ENCODE results near the gene SCN2A.

SCN2A gene

DNA sequence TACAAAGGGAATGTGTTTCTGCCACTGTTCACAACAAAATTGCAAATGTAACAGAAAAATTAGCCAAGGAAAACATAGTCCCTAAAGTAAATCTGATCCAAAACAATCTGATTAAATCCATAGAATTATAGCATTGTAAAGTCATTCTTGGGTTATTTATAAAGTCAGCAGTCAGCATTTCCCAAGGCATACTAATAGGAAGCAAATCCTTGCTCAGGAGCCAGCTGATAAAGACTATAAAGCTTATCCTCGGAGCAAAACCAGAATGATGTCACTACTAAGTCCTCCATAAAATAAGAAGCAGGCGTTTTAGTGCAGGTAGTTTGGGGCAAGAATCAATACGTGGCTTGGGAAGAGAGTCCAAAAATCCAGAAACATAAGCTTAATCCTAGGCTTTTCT, 162.9 kb downstream of the SCN2A start:
- H3K79me2 ChIP-seq (ENCODE audit: insufficient read depth, low read length) = no peaks in the 10 kb centered on the region
- TF ChIP-seq EZH2 (IDR thresholded peaks at IDR 0.05; ENCODE audit: borderline replicate concordance, low read length) (no peak), CTCF (IDR thresholded peaks at IDR 0.05; ENCODE audit: low read length) (no peak)
- no peak overlapping the region for H2AFZ ChIP-seq (ENCODE audit: low read length)
- no peaks in the 10 kb centered on the region for H3K4me1 ChIP-seq (ENCODE audit: insufficient read depth, low read length, severe bottlenecking)
- no peak overlapping the region for H3K4me2 ChIP-seq (ENCODE audit: low read length)
- H3K27me3 ChIP-seq (ENCODE audit: insufficient read depth, low read length) = no peaks in the 10 kb centered on the region
- no peaks in the 10 kb centered on the region for H3K36me3 ChIP-seq (ENCODE audit: insufficient read depth, low read length)
- no peaks in the 10 kb centered on the region for H3K9me2 ChIP-seq (ENCODE audit: low read depth, low read length)
- no peaks in the 10 kb centered on the region for H4K20me1 ChIP-seq (ENCODE audit: insufficient read depth, low read length)
- H3K9ac ChIP-seq (ENCODE audit: low read length) = no peak overlapping the region
- no peaks in the 10 kb centered on the region for H3K9me3 ChIP-seq (ENCODE audit: low read length)
- H3K4me3 ChIP-seq (ENCODE audit: low read depth, low read length, poor library complexity, severe bottlenecking) = no peak overlapping the region
- H3K27ac ChIP-seq (ENCODE audit: low read depth, low read length, poor library complexity, severe bottlenecking) = no peak overlapping the region
- H3F3A ChIP-seq (ENCODE audit: insufficient read depth, low read length) = no peaks in the 10 kb centered on the region

- H3K36me3 ChIP-seq (ENCODE audit: insufficient read depth, low read length) = no peaks in the 10 kb centered on the region
- TF ChIP-seq EZH2 (IDR thresholded peaks at IDR 0.05; ENCODE audit: borderline replicate concordance, low read length) (no peak), CTCF (IDR thresholded peaks at IDR 0.05; ENCODE audit: low read length) (no peak)
- no peaks in the 10 kb centered on the region for H3K27me3 ChIP-seq (ENCODE audit: insufficient read depth, low read length)
- no peak overlapping the region for H3K27ac ChIP-seq (ENCODE audit: low read depth, low read length, poor library complexity, severe bottlenecking)
- H3F3A ChIP-seq (ENCODE audit: insufficient read depth, low read length) = no peaks in the 10 kb centered on the region
- H3K4me2 ChIP-seq (ENCODE audit: low read length) = no peak overlapping the region
- no peak overlapping the region for H2AFZ ChIP-seq (ENCODE audit: low read length)
- H3K9me3 ChIP-seq (ENCODE audit: low read length) = no peaks in the 10 kb centered on the region
- no peak overlapping the region for H3K9ac ChIP-seq (ENCODE audit: low read length)
- H3K9me2 ChIP-seq (ENCODE audit: low read depth, low read length) = no peaks in the 10 kb centered on the region
- H3K79me2 ChIP-seq (ENCODE audit: insufficient read depth, low read length) = no peaks in the 10 kb centered on the region
- no peak overlapping the region for H3K4me3 ChIP-seq (ENCODE audit: low read depth, low read length, poor library complexity, severe bottlenecking)
- no peaks in the 10 kb centered on the region for H3K4me1 ChIP-seq (ENCODE audit: insufficient read depth, low read length, severe bottlenecking)
- no peaks in the 10 kb centered on the region for H4K20me1 ChIP-seq (ENCODE audit: insufficient read depth, low read length)
Observed at GRCh38 chr2:165406173-165406572, 167.0 kb downstream of the SCN2A start.

- Histone ChIP-seq H3K79me2 (ENCODE audit: insufficient read depth, low read length) (no peaks in the 10 kb centered on the region), H4K20me1 (ENCODE audit: insufficient read depth, low read length) (no peaks in the 10 kb centered on the region), H3K4me3 (ENCODE audit: low read depth, low read length, poor library complexity, severe bottlenecking) (no peak overlapping the region), H3K4me2 (ENCODE audit: low read length) (no peak overlapping the region), H3K9me3 (ENCODE audit: low read length) (no peaks in the 10 kb centered on the region), H3K36me3 (ENCODE audit: insufficient read depth, low read length) (no peaks in the 10 kb centered on the region), H3F3A (ENCODE audit: insufficient read depth, low read length) (no peaks in the 10 kb centered on the region), H3K9ac (ENCODE audit: low read length) (no peak overlapping the region), H2AFZ (ENCODE audit: low read length) (no peak overlapping the region), H3K27me3 (ENCODE audit: insufficient read depth, low read length) (no peaks in the 10 kb centered on the region), H3K9me2 (ENCODE audit: low read depth, low read length) (no peaks in the 10 kb centered on the region), H3K4me1 (ENCODE audit: insufficient read depth, low read length, severe bottlenecking) (no peaks in the 10 kb centered on the region), H3K27ac (ENCODE audit: low read depth, low read length, poor library complexity, severe bottlenecking) (no peak overlapping the region)
- TF ChIP-seq EZH2 (IDR thresholded peaks at IDR 0.05; ENCODE audit: borderline replicate concordance, low read length) (no peak), CTCF (IDR thresholded peaks at IDR 0.05; ENCODE audit: low read length) (no peak)
Observed at GRCh38 chr2:165407466-165407865, 168.3 kb downstream of the SCN2A start.

All from OCI-LY1 (cell line).